ENCODE data around the gene CARF. TPM values are rescaled to one million over a fixed set of nuclear protein-coding genes. Genes with fewer than 3 reads are reported as not detected.
"Not testable (repeated sequence)": the region's sequence is repeated elsewhere in the genome, so short reads cannot be mapped to it uniquely, and the experiment has no call there.

The CARF gene
- total and polyA plus RNA-seq, 2 experiments from 2014 or later = 5.1 to 13.7 TPM

GRCh38 chr2:202883987-202884675 is 27.9 kb upstream of the CARF start:
- DNase-seq (ENCODE audit: low spot score) = no peak
- H3K27me3 ChIP-seq = no peaks in the 10 kb centered on the region
- H3K79me2 ChIP-seq = no peaks in the 10 kb centered on the region
- H3K4me3 ChIP-seq = no peak overlapping the region
- H3K4me1 ChIP-seq (ENCODE audit: insufficient read depth) = no peaks in the 10 kb centered on the region
- no peak overlapping the region for H2AFZ ChIP-seq
- no peaks in the 10 kb centered on the region for H3K36me3 ChIP-seq (replicated peaks; ENCODE audit: insufficient read depth, low read depth)
- H3K9me3 ChIP-seq (ENCODE audit: low read depth) = no peaks in the 10 kb centered on the region
- no peak overlapping the region for H3K27ac ChIP-seq
- TF ChIP-seq CTCF (IDR thresholded peaks at IDR 0.05; ENCODE audit: poor library complexity) (no peak), EZH2phosphoT487 (IDR thresholded peaks at IDR 0.05; ENCODE audit: low read depth, severe bottlenecking, unreplicated experiment) (no peak), EZH2 (IDR thresholded peaks at IDR 0.05; ENCODE audit: borderline replicate concordance) (no peak)
- H4K20me1 ChIP-seq (ENCODE audit: insufficient read depth, poor library complexity, severe bottlenecking) = no peaks in the 10 kb centered on the region
- no peak overlapping the region for H3K4me2 ChIP-seq
- H3K9me2 ChIP-seq (replicated peaks; ENCODE audit: insufficient read depth) = no peaks in the 10 kb centered on the region
- WGBS (ENCODE audit: low lambda C conversion rate, missing lambda C conversion rate) = 87% methylated on average over 5 of the region's 5 CpGs

GRCh38 chr2:202885190-202885589 is 26.9 kb upstream of the CARF start:
- no peaks in the 10 kb centered on the region for H3K4me1 ChIP-seq (ENCODE audit: insufficient read depth)
- H3K79me2 ChIP-seq = no peaks in the 10 kb centered on the region
- no peak overlapping the region for H3K27ac ChIP-seq
- H4K20me1 ChIP-seq (ENCODE audit: insufficient read depth, poor library complexity, severe bottlenecking) = no peaks in the 10 kb centered on the region
- H3K4me3 ChIP-seq = no peak overlapping the region
- H3K36me3 ChIP-seq (replicated peaks; ENCODE audit: insufficient read depth, low read depth) = no peaks in the 10 kb centered on the region
- WGBS (ENCODE audit: low lambda C conversion rate, missing lambda C conversion rate) = over 99% methylated on average over 7 of the region's 7 CpGs
- no peak for TF ChIP-seq EZH2phosphoT487 (IDR thresholded peaks at IDR 0.05; ENCODE audit: low read depth, severe bottlenecking, unreplicated experiment)
- no peak for TF ChIP-seq CTCF (IDR thresholded peaks at IDR 0.05; ENCODE audit: poor library complexity)
- TF ChIP-seq EZH2 (IDR thresholded peaks at IDR 0.05; ENCODE audit: borderline replicate concordance) = no peak
- H2AFZ ChIP-seq = no peak overlapping the region
- no peaks in the 10 kb centered on the region for H3K9me2 ChIP-seq (replicated peaks; ENCODE audit: insufficient read depth)
- H3K9me3 ChIP-seq (ENCODE audit: low read depth) = no peaks in the 10 kb centered on the region
- no peak for DNase-seq (ENCODE audit: low spot score)
- no peaks in the 10 kb centered on the region for H3K27me3 ChIP-seq
- no peak overlapping the region for H3K4me2 ChIP-seq

- not testable (repeated sequence) for H3K9me3 ChIP-seq (ENCODE audit: low read depth); H3K27ac ChIP-seq; H4K20me1 ChIP-seq (ENCODE audit: insufficient read depth, poor library complexity, severe bottlenecking); H3K4me2 ChIP-seq; H3K9me2 ChIP-seq (replicated peaks; ENCODE audit: insufficient read depth); H3K4me3 ChIP-seq; H3K27me3 ChIP-seq; DNase-seq (ENCODE audit: low spot score); H3K36me3 ChIP-seq (replicated peaks; ENCODE audit: insufficient read depth, low read depth); H2AFZ ChIP-seq
- H3K4me1 ChIP-seq (ENCODE audit: insufficient read depth) = peaks cover 12% of the 10 kb centered on the region
- peaks cover 55% of the 10 kb centered on the region for H3K79me2 ChIP-seq
Measured at GRCh38 chr2:202905507-202905906, 6.6 kb upstream of the CARF start.

GRCh38 chr2:202908186-202908585 is 3.9 kb upstream of the CARF start:
- no peak for DNase-seq (ENCODE audit: low spot score)
- H3K27ac ChIP-seq = no peak overlapping the region
- no peak overlapping the region for H2AFZ ChIP-seq
- no peaks in the 10 kb centered on the region for H3K9me2 ChIP-seq (replicated peaks; ENCODE audit: insufficient read depth)
- H3K4me1 ChIP-seq (ENCODE audit: insufficient read depth) = peaks cover 13% of the 10 kb centered on the region
- no peak overlapping the region for H3K4me2 ChIP-seq
- WGBS (ENCODE audit: low lambda C conversion rate, missing lambda C conversion rate) = 93% methylated on average over 5 of the region's 5 CpGs
- H3K27me3 ChIP-seq = no peaks in the 10 kb centered on the region
- H3K79me2 ChIP-seq = peaks cover 63% of the 10 kb centered on the region
- H3K4me3 ChIP-seq = no peak overlapping the region
- TF ChIP-seq EZH2phosphoT487 (IDR thresholded peaks at IDR 0.05; ENCODE audit: low read depth, severe bottlenecking, unreplicated experiment) (no peak), CTCF (IDR thresholded peaks at IDR 0.05; ENCODE audit: poor library complexity) (no peak), EZH2 (IDR thresholded peaks at IDR 0.05; ENCODE audit: borderline replicate concordance) (no peak)
- H3K9me3 ChIP-seq (ENCODE audit: low read depth) = no peaks in the 10 kb centered on the region
- H3K36me3 ChIP-seq (replicated peaks; ENCODE audit: insufficient read depth, low read depth) = no peaks in the 10 kb centered on the region
- H4K20me1 ChIP-seq (ENCODE audit: insufficient read depth, poor library complexity, severe bottlenecking) = peaks cover 2% of the 10 kb centered on the region
